HEK293 (cell line): ENCODE results near the gene NEO1.

Source experiments
- ATF2 ChIP-seq: fragments of 450-650 bp; formaldehyde crosslinking; IDR thresholded peaks from 2 replicates; pipeline ENCODE4 v1.5.1; 2016; ENCODE audit warnings: missing biosample characterization, missing genetic modification characterization, low read depth
- BCL6B ChIP-seq: fragments of 450-650 bp; formaldehyde crosslinking; IDR thresholded peaks from 2 replicates; pipeline ENCODE4 v1.5.1; 2017; ENCODE audit warnings: missing biosample characterization, missing genetic modification characterization
- IKZF3 ChIP-seq: fragments of 450-650 bp; IDR thresholded peaks from 2 replicates; pipeline ENCODE4 v1.5.0; 2018; ENCODE audit warnings: missing biosample characterization, mild to moderate bottlenecking, missing genetic modification characterization, moderate library complexity
- KLF17 ChIP-seq: fragments of 450-650 bp; formaldehyde crosslinking; IDR thresholded peaks from 2 replicates; pipeline ENCODE4 v1.5.1; 2016; ENCODE audit warnings: missing biosample characterization, missing genetic modification characterization
- KLF8 ChIP-seq: fragments of 450-650 bp; formaldehyde crosslinking; IDR thresholded peaks from 2 replicates; pipeline ENCODE4 v1.5.1; 2016; ENCODE audit warnings: missing biosample characterization, missing genetic modification characterization
- KLF9 ChIP-seq: fragments of 450-650 bp; formaldehyde crosslinking; IDR thresholded peaks from 2 replicates; pipeline ENCODE4 v1.5.1; 2016; ENCODE audit warnings: missing biosample characterization, missing genetic modification characterization, low read depth
- OVOL3 ChIP-seq: fragments of 450-650 bp; formaldehyde crosslinking; IDR thresholded peaks from 2 replicates; pipeline ENCODE4 v1.5.1; 2016; ENCODE audit warnings: missing biosample characterization, missing genetic modification characterization
- ZBTB20 ChIP-seq: fragments of 450-650 bp; formaldehyde crosslinking; IDR thresholded peaks from 2 replicates; pipeline ENCODE4 v1.5.1; 2016; ENCODE audit warnings: missing biosample characterization, missing genetic modification characterization
- ZBTB44 ChIP-seq: fragments of 450-650 bp; IDR thresholded peaks from 2 replicates; pipeline ENCODE4 v1.5.1; 2018; ENCODE audit warnings: missing biosample characterization, mild to moderate bottlenecking, missing genetic modification characterization
- ZBTB48 ChIP-seq: fragments of 450-650 bp; formaldehyde crosslinking; IDR thresholded peaks from 2 replicates; pipeline ENCODE4 v1.5.1; 2016; ENCODE audit warnings: missing biosample characterization, missing genetic modification characterization
- ZBTB7A ChIP-seq: fragments of 450-650 bp; formaldehyde crosslinking; IDR thresholded peaks from 2 replicates; pipeline ENCODE4 v1.5.1; 2016; ENCODE audit warnings: low read depth, missing biosample characterization, missing genetic modification characterization
- ZEB2 ChIP-seq: fragments of 450-650 bp; formaldehyde crosslinking; IDR thresholded peaks from 2 replicates; pipeline ENCODE4 v1.5.1; 2016; ENCODE audit warnings: missing biosample characterization, missing genetic modification characterization
- ZFP41 ChIP-seq: fragments of 450-650 bp; formaldehyde crosslinking; IDR thresholded peaks from 2 replicates; pipeline ENCODE4 v1.5.1; 2016; ENCODE audit warnings: missing biosample characterization, missing genetic modification characterization, borderline replicate concordance
- ZNF10 ChIP-seq: fragments of 450-650 bp; formaldehyde crosslinking; IDR thresholded peaks from 2 replicates; pipeline ENCODE4 v1.5.1; 2017; ENCODE audit warnings: missing biosample characterization, missing genetic modification characterization
- ZNF146 ChIP-seq: fragments of 450-650 bp; formaldehyde crosslinking; IDR thresholded peaks from 2 replicates; pipeline ENCODE4 v1.5.1; 2016; ENCODE audit warnings: missing biosample characterization, missing genetic modification characterization
- ZNF18 ChIP-seq: fragments of 450-650 bp; formaldehyde crosslinking; IDR thresholded peaks from 2 replicates; pipeline ENCODE4 v1.5.1; 2016; ENCODE audit warnings: missing biosample characterization, missing genetic modification characterization
- ZNF19 ChIP-seq: fragments of 450-650 bp; formaldehyde crosslinking; IDR thresholded peaks from 2 replicates; pipeline ENCODE4; 2016; ENCODE audit warnings: missing biosample characterization, missing genetic modification characterization, low read depth
- ZNF274 ChIP-seq, 2 experiments: fragments of 200-500 bp in 1 of 2; fragments of 450-650 bp in 1 of 2; sonication (Bioruptor generic) in 1 of 2; formaldehyde crosslinking in 1 of 2; IDR thresholded peaks; 2 replicates each; pipeline versions ENCODE4 v1.5.1 to v1.6.1; 2014 to 2016; ENCODE audit warnings: borderline replicate concordance in 1 of 2, inconsistent platforms in 1 of 2, low read length in 1 of 2, missing biosample characterization in 1 of 2, missing genetic modification characterization in 1 of 2
- ZNF350 ChIP-seq: fragments of 450-650 bp; formaldehyde crosslinking; IDR thresholded peaks from 2 replicates; pipeline ENCODE4 v1.5.0; 2017; ENCODE audit warnings: missing biosample characterization, mild to moderate bottlenecking, missing genetic modification characterization
- ZNF354C ChIP-seq: fragments of 450-650 bp; formaldehyde crosslinking; IDR thresholded peaks from 2 replicates; pipeline ENCODE4 v1.5.1; 2016; ENCODE audit warnings: missing biosample characterization, missing genetic modification characterization, low read depth, borderline replicate concordance
- ZNF391 ChIP-seq: fragments of 450-650 bp; formaldehyde crosslinking; IDR thresholded peaks from 2 replicates; pipeline ENCODE4 v1.5.1; 2016; ENCODE audit warnings: low read depth, missing biosample characterization, missing genetic modification characterization, borderline replicate concordance
- ZNF426 ChIP-seq: fragments of 450-650 bp; formaldehyde crosslinking; IDR thresholded peaks from 2 replicates; pipeline ENCODE4 v1.5.1; 2017; ENCODE audit warnings: missing biosample characterization, missing genetic modification characterization, mild to moderate bottlenecking, inconsistent platforms, moderate library complexity
- ZNF514 ChIP-seq: fragments of 450-650 bp; formaldehyde crosslinking; IDR thresholded peaks from 2 replicates; pipeline ENCODE4 v1.5.1; 2016; ENCODE audit warnings: missing biosample characterization, missing genetic modification characterization
- ZNF518A ChIP-seq: fragments of 450-650 bp; formaldehyde crosslinking; conservative IDR thresholded peaks from 2 replicates; pipeline ENCODE4 v1.5.1; 2016; ENCODE audit warnings: low read depth, missing biosample characterization, missing genetic modification characterization
- ZNF561 ChIP-seq: fragments of 450-650 bp; IDR thresholded peaks from 2 replicates; pipeline ENCODE4 v1.5.1; 2018; ENCODE audit warnings: missing biosample characterization, missing genetic modification characterization, borderline replicate concordance
- ZNF776 ChIP-seq: fragments of 450-650 bp; formaldehyde crosslinking; IDR thresholded peaks from 2 replicates; pipeline ENCODE4 v1.5.0; 2017; ENCODE audit warnings: missing biosample characterization, missing genetic modification characterization, borderline replicate concordance
- ZNF791 ChIP-seq: fragments of 450-650 bp; formaldehyde crosslinking; IDR thresholded peaks from 2 replicates; pipeline ENCODE4 v1.5.1; 2016; ENCODE audit warnings: missing biosample characterization, missing genetic modification characterization
- ZNF837 ChIP-seq: fragments of 450-650 bp; formaldehyde crosslinking; IDR thresholded peaks from 2 replicates; pipeline ENCODE4 v1.5.1; 2016; ENCODE audit warnings: missing biosample characterization, missing genetic modification characterization
- ZSCAN30 ChIP-seq: fragments of 450-650 bp; IDR thresholded peaks from 2 replicates; pipeline ENCODE4 v1.5.1; 2018; ENCODE audit warnings: missing biosample characterization, mild to moderate bottlenecking, missing genetic modification characterization, moderate library complexity

The NEO1 gene

GRCh38 chr15:73047882-73048281 lies 4.4 kb upstream of the NEO1 start (continued):
- no peak for TF ChIP-seq ZNF426 (tag by site-specific recombination)
- peak; percentile 68 for TF ChIP-seq ATF2
- TF ChIP-seq ZSCAN30 (tag by site-specific recombination): no peak
- no peak for TF ChIP-seq ZNF791
- TF ChIP-seq ZFP41 (tag by site-specific recombination): no peak
- TF ChIP-seq BCL6B (tag by site-specific recombination): no peak
- no peak for TF ChIP-seq ZNF514
- TF ChIP-seq ZNF561 (tag by site-specific recombination): no peak
- no peak for TF ChIP-seq KLF9
- no peak for TF ChIP-seq ZNF518A (tag by site-specific recombination)
- no peak for TF ChIP-seq OVOL3 (tag by site-specific recombination)
- no peak for TF ChIP-seq ZNF274 (IDR thresholded peaks at IDR 0.05; ENCODE audit: low read length)
- TF ChIP-seq ZNF274 (tag by site-specific recombination; IDR thresholded peaks at IDR 0.05; ENCODE audit: borderline replicate concordance): no peak
- no peak for TF ChIP-seq ZNF350 (tag by site-specific recombination)
- 0 out of 2 replicates have a peak, but pooled peaks have one; percentile 36 for TF ChIP-seq ZBTB44 (tag by site-specific recombination)
- no peak for TF ChIP-seq ZNF18
- no peak for TF ChIP-seq ZNF837 (tag by site-specific recombination)
- TF ChIP-seq ZEB2: 0 out of 2 replicates have a peak, but pooled peaks have one; percentile 14
- no peak for TF ChIP-seq IKZF3
- no peak for TF ChIP-seq ZNF19 (tag by site-specific recombination)
- no peak for TF ChIP-seq ZBTB7A (tag by site-specific recombination)
- TF ChIP-seq ZNF776 (tag by site-specific recombination): no peak
- no peak for TF ChIP-seq ZNF354C
- no peak for TF ChIP-seq ZNF10 (tag by site-specific recombination)
- TF ChIP-seq ZBTB20 (tag by site-specific recombination): no peak
- TF ChIP-seq ZNF146 (tag by site-specific recombination): no peak
- TF ChIP-seq ZNF391 (tag by site-specific recombination): no peak
- TF ChIP-seq ZBTB48: no peak
- TF ChIP-seq KLF17: no peak
- TF ChIP-seq KLF8 (tag by site-specific recombination): no peak
